ENCODE measurements around the gene TRIP6. TPM values are rescaled to one million over a fixed set of nuclear protein-coding genes. Genes with fewer than 3 reads are reported as not detected.
A peak's percentile ranks its signal among the peaks of the same experiment; 100 is the strongest.

TRIP6 gene
- total RNA-seq, 1 donor from 2014 or later: 99.9 TPM

- peaks cover under 1% of the 10 kb centered on the region for H4K20me1 ChIP-seq (ENCODE audit: insufficient read depth, low read length)
- FAIRE-seq (no peak), DNase-seq (ENCODE audit: low read depth) (no peak)
- no peaks in the 10 kb centered on the region for H3K27me3 ChIP-seq (ENCODE audit: insufficient read depth, low read length)
- peaks cover 2% of the 10 kb centered on the region for H3K4me1 Mint-ChIP-seq (ENCODE audit: low read depth, unreplicated experiment)
- no peak overlapping the region for H3K27ac ChIP-seq (ENCODE audit: low read depth, low read length)
- H3K4me1 ChIP-seq (ENCODE audit: insufficient read depth, low read length): peaks cover 36% of the 10 kb centered on the region
- H3K36me3 ChIP-seq (ENCODE audit: insufficient read depth, low read length): peaks cover 5% of the 10 kb centered on the region
- H3K4me2 ChIP-seq (ENCODE audit: low read length): no peak overlapping the region
- H3K36me3 Mint-ChIP-seq (ENCODE audit: low read depth, unreplicated experiment): peaks cover 28% of the 10 kb centered on the region
- TF ChIP-seq EZH2 (IDR thresholded peaks at IDR 0.05; ENCODE audit: insufficient read depth, low read length): no peak
- TF ChIP-seq CTCF (IDR thresholded peaks at IDR 0.05; ENCODE audit: insufficient read depth, low read depth, low read length): no peak
- no peak overlapping the region for H3K4me3 Mint-ChIP-seq (ENCODE audit: unreplicated experiment)
- H3K27ac Mint-ChIP-seq (ENCODE audit: unreplicated experiment): no peak overlapping the region
- H3K79me2 ChIP-seq (ENCODE audit: insufficient read depth, low read length): peaks cover 28% of the 10 kb centered on the region
- H3K9me3 ChIP-seq (ENCODE audit: insufficient read depth, low read depth, low read length): no peaks in the 10 kb centered on the region
- H3K27me3 Mint-ChIP-seq (ENCODE audit: low read depth, unreplicated experiment): no peaks in the 10 kb centered on the region
- H3K9ac ChIP-seq (ENCODE audit: low read length): no peak overlapping the region
- no peak overlapping the region for H2AFZ ChIP-seq (ENCODE audit: low read depth, low read length)
- no peaks in the 10 kb centered on the region for H3K9me3 Mint-ChIP-seq (ENCODE audit: unreplicated experiment)
- H3K4me3 ChIP-seq (ENCODE audit: insufficient read depth, low read depth, low read length): no peak overlapping the region
These were observed 2.8 kb upstream of the TRIP6 start for GRCh38 chr7:100864263-100864845.

GRCh38 chr7:100865372-100865911 lies 1.7 kb upstream of the TRIP6 start:
- DNase-seq (ENCODE audit: low read depth) (peak; percentile 79), FAIRE-seq (no peak)
- Histone ChIP-seq H3K27ac (ENCODE audit: low read depth, low read length) (peak overlapping the region; percentile 60), H2AFZ (ENCODE audit: low read depth, low read length) (no peak overlapping the region), H3K4me3 (ENCODE audit: insufficient read depth, low read depth, low read length) (no peak overlapping the region), H3K79me2 (ENCODE audit: insufficient read depth, low read length) (peaks cover 37% of the 10 kb centered on the region), H3K27me3 (ENCODE audit: insufficient read depth, low read length) (no peaks in the 10 kb centered on the region), H3K4me2 (ENCODE audit: low read length) (peak overlapping the region; percentile 48), H4K20me1 (ENCODE audit: insufficient read depth, low read length) (peaks cover 4% of the 10 kb centered on the region), H3K9me3 (ENCODE audit: insufficient read depth, low read depth, low read length) (no peaks in the 10 kb centered on the region), H3K9ac (ENCODE audit: low read length) (peak overlapping the region; percentile 29), H3K36me3 (ENCODE audit: insufficient read depth, low read length) (peaks cover 4% of the 10 kb centered on the region), H3K4me1 (ENCODE audit: insufficient read depth, low read length) (peaks cover 36% of the 10 kb centered on the region)
- H3K9me3 Mint-ChIP-seq (ENCODE audit: unreplicated experiment): no peaks in the 10 kb centered on the region
- no peak overlapping the region for H3K27ac Mint-ChIP-seq (ENCODE audit: unreplicated experiment)
- H3K4me3 Mint-ChIP-seq (ENCODE audit: unreplicated experiment): peak overlapping the region; percentile 40
- TF ChIP-seq EZH2 (IDR thresholded peaks at IDR 0.05; ENCODE audit: insufficient read depth, low read length) (no peak), CTCF (IDR thresholded peaks at IDR 0.05; ENCODE audit: insufficient read depth, low read depth, low read length) (no peak)
- H3K27me3 Mint-ChIP-seq (ENCODE audit: low read depth, unreplicated experiment): no peaks in the 10 kb centered on the region
- H3K36me3 Mint-ChIP-seq (ENCODE audit: low read depth, unreplicated experiment): peaks cover 20% of the 10 kb centered on the region
- peaks cover 4% of the 10 kb centered on the region for H3K4me1 Mint-ChIP-seq (ENCODE audit: low read depth, unreplicated experiment)

All from astrocyte (in vitro differentiated cells and primary cell).